GM18517 (cell line): Measurements from ENCODE around the gene ADCY2.

Experiments used
- ATAC-seq: cut with Tn5 transposase; IDR thresholded peaks from one replicate; pipeline ENCODE4 v1.9.1; 2021; ENCODE audit warnings: mild to moderate bottlenecking, moderate library complexity; ENCODE audit not compliant: unreplicated experiment

Gene ADCY2

GRCh38 chr5:7714119-7714518 lies 318.2 kb downstream of the ADCY2 start:
- ATAC-seq: no peak

- ATAC-seq: no peak
Measured at GRCh38 chr5:7714697-7715096, 318.8 kb downstream of the ADCY2 start.

GRCh38 chr5:7717691-7718090 lies 321.8 kb downstream of the ADCY2 start:
- no peak for ATAC-seq

- ATAC-seq: no peak
Measured at GRCh38 chr5:7728076-7728475, 332.1 kb downstream of the ADCY2 start.

GRCh38 chr5:7741415-7742065 lies 345.6 kb downstream of the ADCY2 start:
- no peak for ATAC-seq

- ATAC-seq: no peak
Measured at GRCh38 chr5:7742241-7742656, 346.3 kb downstream of the ADCY2 start.

GRCh38 chr5:7745882-7746610 lies 350.1 kb downstream of the ADCY2 start:
- ATAC-seq: no peak

- ATAC-seq: no peak
Measured at GRCh38 chr5:7747728-7748127, 351.8 kb downstream of the ADCY2 start.

- no peak for ATAC-seq
Measured at GRCh38 chr5:7749626-7750025, 353.7 kb downstream of the ADCY2 start.

GRCh38 chr5:7751874-7752273 lies 355.9 kb downstream of the ADCY2 start:
- no peak for ATAC-seq

- ATAC-seq: no peak
Measured at GRCh38 chr5:7753181-7753580, 357.2 kb downstream of the ADCY2 start.

GRCh38 chr5:7753596-7753995 lies 357.7 kb downstream of the ADCY2 start:
- ATAC-seq: no peak

GRCh38 chr5:7754490-7754889 lies 358.6 kb downstream of the ADCY2 start:
- no peak for ATAC-seq

GRCh38 chr5:7754997-7755596 lies 359.2 kb downstream of the ADCY2 start:
- no peak for ATAC-seq

- no peak for ATAC-seq
Measured at GRCh38 chr5:7755958-7756357, 360.0 kb downstream of the ADCY2 start.

GRCh38 chr5:7756453-7756852 lies 360.5 kb downstream of the ADCY2 start:
- no peak for ATAC-seq

- no peak for ATAC-seq
Measured at GRCh38 chr5:7759257-7759871, 363.4 kb downstream of the ADCY2 start.

- ATAC-seq: no peak
Measured at GRCh38 chr5:7759951-7760580, 364.1 kb downstream of the ADCY2 start.

GRCh38 chr5:7762267-7762666 lies 366.3 kb downstream of the ADCY2 start:
- no peak for ATAC-seq

GRCh38 chr5:7763621-7764072 lies 367.7 kb downstream of the ADCY2 start:
- ATAC-seq: no peak

GRCh38 chr5:7764452-7764851 lies 368.5 kb downstream of the ADCY2 start:
- ATAC-seq: no peak
